CD4-positive, alpha-beta T cell treated with Interleukin-17A for 1 hour (primary cell): ENCODE data around the gene CENPC.
"Not testable (repeated sequence)": the region's sequence is repeated elsewhere in the genome, so short reads cannot be mapped to it uniquely, and the experiment has no call there.

Experiments used
- DNase-seq: peaks from one replicate; pipeline ENCODE4 v3.0.0-alpha.2; 2020

The CENPC gene

GRCh38 chr4:67465032-67465762 is 80.1 kb downstream of the CENPC start:
- no peak for DNase-seq

DNA sequence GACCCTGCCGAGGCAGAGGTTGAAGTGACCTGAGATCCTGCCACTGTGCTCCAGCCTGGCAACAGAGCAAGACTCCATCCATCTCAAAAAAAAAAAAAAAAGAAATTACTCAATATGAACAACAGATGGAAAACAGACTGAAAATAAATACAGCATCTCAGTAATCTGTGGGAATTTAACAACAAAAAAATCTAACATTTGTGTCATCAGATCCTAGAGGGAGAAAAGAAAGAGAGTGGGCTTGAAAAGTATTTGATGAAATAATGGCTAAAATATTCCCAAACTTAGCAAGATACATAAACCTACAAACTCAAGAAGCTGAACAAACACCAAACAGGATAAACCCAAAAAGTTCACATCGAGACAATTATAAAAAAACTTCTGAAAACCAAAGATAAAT is 84.7 kb downstream of the CENPC start:
- no peak for DNase-seq

- no peak for DNase-seq
These were observed 86.1 kb downstream of the CENPC start for GRCh38 chr4:67459164-67459563.

DNA sequence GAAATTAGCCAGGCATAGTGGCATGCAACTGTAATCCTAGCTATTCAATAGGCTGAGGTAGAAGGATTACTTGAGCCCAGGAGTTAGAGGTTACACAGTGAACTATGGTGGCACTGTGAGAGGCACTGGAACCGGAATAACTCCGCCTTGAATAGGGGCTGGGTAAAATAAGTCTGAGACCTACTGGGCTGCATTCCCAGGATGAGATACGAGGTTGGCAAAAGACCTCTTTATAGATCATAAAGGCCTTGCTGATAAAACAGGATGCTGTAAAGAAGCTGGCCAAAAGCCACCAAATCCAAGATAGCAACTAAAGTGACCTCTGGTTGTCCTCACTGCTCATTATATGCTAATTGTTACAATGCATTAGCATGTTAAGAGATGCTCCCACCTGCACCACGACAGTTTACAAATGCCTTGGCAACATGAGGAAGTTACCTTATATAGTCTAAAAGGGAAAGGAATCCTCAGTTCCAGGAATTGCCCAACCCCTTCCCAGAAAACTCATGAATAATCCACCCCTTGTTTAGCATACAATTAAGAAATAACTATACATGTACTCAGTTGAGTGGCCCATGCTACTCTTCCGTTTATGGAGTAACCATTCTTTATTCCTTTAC is 88.6 kb downstream of the CENPC start:
- DNase-seq = no peak

GRCh38 chr4:67452846-67453205 is 92.5 kb downstream of the CENPC start:
- not testable (repeated sequence) for DNase-seq

DNA sequence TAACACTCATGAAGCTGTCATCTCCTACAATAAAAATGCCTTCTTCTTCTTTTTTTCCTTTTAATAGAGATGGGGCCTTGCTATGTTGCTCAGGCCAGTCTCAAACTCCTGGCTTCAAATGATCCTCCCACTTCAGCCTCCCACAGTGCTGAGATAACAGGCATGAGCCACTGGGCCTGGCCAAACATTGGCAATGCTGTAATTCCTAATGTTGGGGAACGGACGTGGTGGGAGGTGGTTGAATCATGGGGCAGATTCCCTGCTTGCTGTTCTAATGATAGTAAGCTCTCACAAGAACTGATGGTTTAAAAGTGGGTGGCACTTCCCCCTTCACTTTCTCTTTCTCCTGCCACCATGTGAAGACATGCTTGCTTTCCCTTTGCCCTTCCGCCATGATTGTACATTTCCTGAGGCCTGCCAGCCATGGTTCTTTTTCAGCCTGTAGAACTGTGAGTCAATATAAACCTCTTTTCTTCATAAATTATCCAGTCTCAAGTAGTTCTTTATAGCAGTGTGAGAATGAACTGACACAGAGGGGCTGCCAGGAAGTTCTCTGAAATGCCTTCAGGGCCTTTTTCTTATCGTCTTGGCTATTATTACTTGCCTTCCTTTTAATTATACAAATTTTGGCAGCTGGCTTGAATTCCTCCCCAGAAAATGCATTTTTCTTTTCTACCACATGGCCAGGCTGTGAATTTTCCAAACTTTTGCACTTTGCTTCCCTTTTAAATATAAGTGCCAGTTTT is 93.0 kb downstream of the CENPC start:
- no peak for DNase-seq

- DNase-seq = no peak
These were observed 93.8 kb downstream of the CENPC start for GRCh38 chr4:67451464-67451863.

DNA sequence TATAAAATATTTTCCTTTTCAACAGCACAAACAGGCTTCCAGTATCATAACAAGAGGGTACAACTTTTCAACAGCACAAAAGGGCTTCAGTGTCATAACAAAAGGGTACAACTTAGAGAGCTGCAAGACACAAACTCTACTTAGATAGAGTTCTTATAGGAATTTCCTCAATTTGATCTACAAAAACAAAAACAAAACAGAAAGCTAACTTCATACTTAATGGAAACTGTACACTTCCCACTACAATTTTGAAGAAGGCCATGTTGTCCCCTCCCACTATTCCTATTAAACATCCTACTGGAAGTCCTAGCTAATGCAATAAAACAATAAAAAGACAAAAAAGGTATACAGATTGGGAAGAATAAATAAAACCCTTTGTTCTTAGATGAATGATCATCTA is 96.7 kb downstream of the CENPC start:
- DNase-seq = no peak

DNA sequence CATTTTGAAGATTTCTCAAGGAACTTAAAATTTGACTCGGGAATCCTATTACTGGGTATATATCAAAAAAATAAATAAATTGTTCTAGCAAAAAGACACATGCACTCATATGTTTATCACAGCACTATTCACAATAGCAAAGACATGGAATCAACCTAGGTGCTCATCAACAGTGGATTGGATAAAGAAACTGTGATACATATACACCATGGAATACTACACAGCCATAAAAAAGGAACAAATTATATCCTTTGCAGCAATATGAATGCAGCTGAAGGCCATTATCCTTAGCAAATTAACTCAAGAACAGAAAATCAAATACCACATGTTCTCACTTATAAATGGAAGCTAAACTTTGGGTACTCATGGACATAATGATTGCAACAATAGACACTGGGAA is 97.4 kb downstream of the CENPC start:
- DNase-seq = no peak

DNA sequence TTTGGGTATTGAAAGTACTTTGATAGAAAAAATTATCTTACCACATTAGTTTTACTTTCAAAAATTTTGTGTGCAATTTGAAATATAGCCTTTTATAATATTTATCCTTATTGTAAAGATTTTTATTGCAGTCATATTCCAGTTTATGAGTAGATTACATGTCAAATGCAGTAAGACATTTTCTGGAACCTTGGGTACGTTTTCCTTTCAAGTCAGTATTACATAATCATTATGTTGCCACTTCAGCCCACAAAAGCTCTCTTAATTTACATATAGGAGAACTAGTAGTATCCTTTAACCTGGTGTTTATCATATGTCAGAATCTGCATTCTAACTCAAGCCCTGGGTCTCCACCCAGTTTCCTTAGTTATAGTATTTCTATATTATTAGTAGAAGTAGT is 98.5 kb downstream of the CENPC start:
- no peak for DNase-seq

GRCh38 chr4:67445881-67446280 is 99.4 kb downstream of the CENPC start:
- DNase-seq = not testable (repeated sequence)

GRCh38 chr4:67438975-67439374 is 106.3 kb downstream of the CENPC start:
- DNase-seq = no peak

GRCh38 chr4:67437974-67438713 is 107.2 kb downstream of the CENPC start:
- no peak for DNase-seq

- no peak for DNase-seq
These were observed 108.6 kb downstream of the CENPC start for GRCh38 chr4:67436742-67437141.

DNA sequence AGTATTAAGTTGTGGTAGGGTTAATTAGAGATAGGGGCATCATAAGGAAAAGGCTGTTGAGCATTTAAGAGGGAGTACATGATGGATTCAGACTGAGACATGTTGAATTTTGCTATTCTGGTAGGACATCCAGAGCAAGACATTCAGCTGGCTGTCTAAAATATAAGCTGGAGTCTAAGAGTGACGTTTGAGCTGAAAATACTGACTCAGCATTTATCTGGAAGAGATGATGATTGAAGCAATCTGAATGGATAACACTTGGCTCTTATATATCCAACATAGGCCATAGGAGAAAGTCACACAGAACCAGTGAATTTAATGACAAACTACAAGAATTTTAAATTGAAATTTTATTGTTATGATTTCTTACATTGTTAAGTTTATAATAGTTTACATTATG is 114.3 kb downstream of the CENPC start:
- DNase-seq = no peak

GRCh38 chr4:67428819-67429218 is 116.5 kb downstream of the CENPC start:
- no peak for DNase-seq
